H9 (cell line): ENCODE results near the gene FAM222B. TPM values are rescaled to one million over a fixed set of nuclear protein-coding genes. Genes with fewer than 3 reads are reported as not detected.
A peak's percentile ranks its signal among the peaks of the same experiment; 100 is the strongest.

ENCODE experiments used
- DNase-seq: peaks from one replicate; pipeline ENCODE4 v3.0.0-alpha.2; 2017
- H2AFZ ChIP-seq: one replicate; pipeline ENCODE4 v1.6.1; 2013; ENCODE audit warnings: mild to moderate bottlenecking, low read length, control low read depth, moderate library complexity
- H2AK5ac ChIP-seq: 2 replicates; pipeline ENCODE4 v1.6.1; 2013; ENCODE audit warnings: low read length, control low read depth, mixed read lengths; ENCODE audit not compliant: insufficient read length
- H2BK120ac ChIP-seq: one replicate; pipeline ENCODE4 v1.6.1; 2013; ENCODE audit warnings: low read depth, mild to moderate bottlenecking, low read length, control low read depth, inconsistent platforms; ENCODE audit not compliant: poor library complexity, severe bottlenecking
- H2BK12ac ChIP-seq: 2 replicates; pipeline ENCODE4 v1.6.1; 2013; ENCODE audit warnings: low read length, control low read depth, mixed read lengths, low read depth; ENCODE audit not compliant: insufficient read length
- H2BK15ac ChIP-seq: 2 replicates; pipeline ENCODE4 v1.6.1; 2013; ENCODE audit warnings: low read depth, low read length, control low read depth
- H2BK20ac ChIP-seq: one replicate; pipeline ENCODE4 v1.6.1; 2013; ENCODE audit warnings: low read depth, mild to moderate bottlenecking, low read length, control low read depth, inconsistent platforms; ENCODE audit not compliant: poor library complexity, severe bottlenecking
- H2BK5ac ChIP-seq: 2 replicates; pipeline ENCODE4 v1.6.1; 2013; ENCODE audit warnings: low read length, control low read depth, mixed read lengths; ENCODE audit not compliant: insufficient read length
- H3K14ac ChIP-seq: 2 replicates; pipeline ENCODE4 v1.6.1; 2013; ENCODE audit warnings: low read length, control low read depth; ENCODE audit not compliant: insufficient read depth
- H3K18ac ChIP-seq: 2 replicates; pipeline ENCODE4 v1.6.1; 2013; ENCODE audit warnings: low read depth, mild to moderate bottlenecking, mixed read lengths, low read length, control low read depth; ENCODE audit not compliant: insufficient read length
- H3K23ac ChIP-seq: 2 replicates; pipeline ENCODE4 v1.6.1; 2013; ENCODE audit warnings: low read length, control low read depth, mixed read lengths, low read depth; ENCODE audit not compliant: insufficient read length
- H3K23me2 ChIP-seq: 2 replicates; pipeline ENCODE4 v1.6.1; 2013; ENCODE audit warnings: low read depth, mild to moderate bottlenecking, mixed read lengths, low read length, control low read depth; ENCODE audit not compliant: insufficient read length, poor library complexity, severe bottlenecking
- H3K27ac ChIP-seq: 2 replicates; pipeline ENCODE4 v1.5.1; 2013; ENCODE audit warnings: low read length, control low read depth, mixed read lengths, low read depth; ENCODE audit not compliant: insufficient read length
- H3K27me3 ChIP-seq: 2 replicates; pipeline ENCODE4 v1.6.1; 2013; ENCODE audit warnings: low read length, control low read depth, inconsistent platforms; ENCODE audit not compliant: insufficient read depth
- H3K4ac ChIP-seq: 2 replicates; pipeline ENCODE4 v1.6.1; 2013; ENCODE audit warnings: low read depth, mild to moderate bottlenecking, control low read depth, inconsistent platforms, low read length, moderate library complexity
- H3K4me1 ChIP-seq: 2 replicates; pipeline ENCODE4 v1.6.1; 2013; ENCODE audit warnings: low read length, control low read depth, inconsistent platforms; ENCODE audit not compliant: insufficient read depth
- H3K4me2 ChIP-seq: 2 replicates; pipeline ENCODE4 v1.6.1; 2013; ENCODE audit warnings: low read length, control low read depth, mixed read lengths; ENCODE audit not compliant: insufficient read length, insufficient read depth
- H3K56ac ChIP-seq: 2 replicates; pipeline ENCODE4 v1.6.1; 2013; ENCODE audit warnings: low read depth, mild to moderate bottlenecking, mixed read lengths, low read length, control low read depth; ENCODE audit not compliant: insufficient read length
- H3K79me1 ChIP-seq: 2 replicates; pipeline ENCODE4 v1.6.1; 2013; ENCODE audit warnings: low read depth, mild to moderate bottlenecking, moderate library complexity, low read length, control low read depth, inconsistent platforms; ENCODE audit not compliant: insufficient read depth, poor library complexity, severe bottlenecking
- H3K79me2 ChIP-seq: 2 replicates; pipeline ENCODE4 v1.6.1; 2013; ENCODE audit warnings: low read length, control low read depth, inconsistent platforms; ENCODE audit not compliant: insufficient read depth
- H3K9ac ChIP-seq: 2 replicates; pipeline ENCODE4 v1.6.1; 2013; ENCODE audit warnings: low read length, control low read depth, mixed read lengths; ENCODE audit not compliant: insufficient read length; ENCODE audit errors: extremely low read depth
- H3K9me3 ChIP-seq: one replicate; pipeline ENCODE4 v1.6.1; 2013; ENCODE audit warnings: low read depth, low read length, inconsistent platforms; ENCODE audit not compliant: control insufficient read depth
- H3T11ph ChIP-seq: one replicate; pipeline ENCODE4 v1.6.1; 2013; ENCODE audit warnings: mild to moderate bottlenecking, low read length, control low read depth, inconsistent platforms
- H4K20me1 ChIP-seq: one replicate; pipeline ENCODE4 v1.6.1; 2013; ENCODE audit not compliant: control insufficient read depth, insufficient read length, insufficient read depth
- H4K5ac ChIP-seq: 2 replicates; pipeline ENCODE4 v1.6.1; 2013; ENCODE audit warnings: low read depth, mild to moderate bottlenecking, mixed read lengths, low read length, control low read depth; ENCODE audit not compliant: insufficient read length
- H4K8ac ChIP-seq: replicated peaks from 2 replicates; pipeline ENCODE4 v1.6.1; 2013; ENCODE audit warnings: low read length, control low read depth, mixed read lengths, low read depth; ENCODE audit not compliant: insufficient read length
- H4K91ac ChIP-seq: 2 replicates; pipeline ENCODE4 v1.6.1; 2013; ENCODE audit warnings: low read depth, mild to moderate bottlenecking, moderate library complexity, mixed read lengths, low read length, control low read depth; ENCODE audit not compliant: insufficient read length
- H3K27ac Mint-ChIP-seq, 3 experiments: 2 replicates in 2 of 3; 3 replicates in 1 of 3; pipeline ENCODE4 v1.8.0; 2020 to 2021; ENCODE audit warnings: mixed read lengths in 3 of 3, mild to moderate bottlenecking in 1 of 3, moderate library complexity in 1 of 3
- H3K27me3 Mint-ChIP-seq: 2 replicates; pipeline ENCODE4 v1.8.0; 2021; ENCODE audit warnings: low read depth, mild to moderate bottlenecking, moderate library complexity, mixed read lengths
- H3K36me3 Mint-ChIP-seq, 3 experiments: 2 replicates in 2 of 3; 3 replicates in 1 of 3; pipeline ENCODE4 v1.8.0; 2020 to 2021; ENCODE audit warnings: low read depth in 3 of 3, mixed read lengths in 3 of 3; ENCODE audit not compliant: insufficient read depth in 1 of 3
- H3K4me1 Mint-ChIP-seq, 2 experiments: 2 replicates each; pipeline ENCODE4 v1.8.0; 2020; ENCODE audit warnings: mixed read lengths in 2 of 2
- H3K4me3 Mint-ChIP-seq, 2 experiments: 2 replicates in 1 of 2; 3 replicates in 1 of 2; pipeline ENCODE4 v1.8.0; 2020 to 2021; ENCODE audit warnings: mild to moderate bottlenecking in 2 of 2, mixed read lengths in 2 of 2, moderate library complexity in 1 of 2
- H3K9me3 Mint-ChIP-seq, 2 experiments: 2 replicates in 1 of 2; 3 replicates in 1 of 2; pipeline ENCODE4 v1.8.0; 2020; ENCODE audit warnings: mild to moderate bottlenecking in 2 of 2, mixed read lengths in 2 of 2, moderate library complexity in 1 of 2
- CTCF ChIP-seq: fragments of 200-600 bp; sonication (generic); conservative IDR thresholded peaks from 3 replicates; pipeline ENCODE4 v1.8.0; 2021; ENCODE audit warnings: antibody characterized with exemption, mild to moderate bottlenecking
- WGBS: extraction: QIAGEN DNeasy Blood & Tissue Kit; methylation state at CpG from one replicate; pipeline ENCODE4 v1.1.7; 2013; ENCODE audit warnings: missing lambda C conversion rate, low lambda C conversion rate, mixed read lengths; ENCODE audit not compliant: insufficient read length; ENCODE audit errors: extremely low coverage; 5-methylcytosine and 5-hydroxymethylcytosine counted together
- total RNA-seq: library from RNA; stranded (reverse); gene quantifications from 2 replicates; pipeline ENCODE4 v1.2.1, GENCODE V29; 2021

FAM222B gene
- total RNA-seq, 1 experiment from 2014 or later, result 76.1 TPM

- Histone ChIP-seq H2BK120ac (no peak overlapping the region), H2BK15ac (no peak overlapping the region), H3K79me2 (peaks cover 12% of the 10 kb centered on the region; the same call in 1 of the 2 replicates), H4K20me1 (no peaks in the 10 kb centered on the region), H3K9me3 (no peaks in the 10 kb centered on the region), H3K4me1 (0 out of 2 replicates have a peak, but pooled peaks cover 7% of the 10 kb centered on the region), H3K9ac (peak overlapping the region; percentile 92), H3T11ph (no peak overlapping the region), H2BK5ac (no peak overlapping the region), H3K4me2 (peak overlapping the region; percentile 79), H2BK20ac (no peak overlapping the region), H4K5ac (no peak overlapping the region), H2BK12ac (no peak overlapping the region), H2AFZ (no peak overlapping the region), H3K27ac (peak overlapping the region; percentile 29), H3K27me3 (no peaks in the 10 kb centered on the region), H3K56ac (no peak overlapping the region), H3K14ac (peak overlapping the region; percentile 23), H4K91ac (no peak overlapping the region), H2AK5ac (no peak overlapping the region), H3K18ac (peak overlapping the region; percentile 16), H3K4ac (no peak overlapping the region), H3K23ac (no peak overlapping the region), H3K79me1 (peaks cover 3% of the 10 kb centered on the region), H4K8ac (no peak overlapping the region), H3K23me2 (peaks cover 24% of the 10 kb centered on the region)
- Mint-ChIP-seq H3K4me1 (peaks cover 34 to 54% of the 10 kb centered on the region in 2 experiments), H3K4me3 (peak overlapping the region; percentile 95 to 96), H3K27ac (peak overlapping the region; percentile 95 to 100 (median 99)), H3K27me3 (no peaks in the 10 kb centered on the region; the same call in 1 of the 2 replicates), H3K36me3 (peaks cover 40 to 51% (median 44%) of the 10 kb centered on the region in 3 experiments), H3K9me3 (no peaks in the 10 kb centered on the region; a peak in 2 of 5 replicates)
- no CpG with 5 or more reads among the region's 20 CpGs for WGBS
- DNase-seq, result peak; percentile 68
- TF ChIP-seq CTCF, result peak; percentile 23; the same call in 2 of the 3 replicates
Measured at GRCh38 chr17:28725166-28725659, 117.4 kb downstream of the FAM222B start.
